Stimulated activated CD8-positive, alpha-beta memory T cell treated with anti-CD3 and anti-CD28 coated beads, Interleukin-4, amount 100 ng/mL, for 4 hours (primary cell): Measurements from ENCODE around the gene UPK2.
"Not testable (repeated sequence)": the region's sequence is repeated elsewhere in the genome, so short reads cannot be mapped to it uniquely, and the experiment has no call there.

ENCODE experiments used
- DNase-seq, 2 donors: peaks; one replicate each; pipeline ENCODE4 v3.0.0-alpha.2; 2020; ENCODE audit warnings: low read depth in 2 of 2, low spot score in 1 of 2

The UPK2 gene

DNA sequence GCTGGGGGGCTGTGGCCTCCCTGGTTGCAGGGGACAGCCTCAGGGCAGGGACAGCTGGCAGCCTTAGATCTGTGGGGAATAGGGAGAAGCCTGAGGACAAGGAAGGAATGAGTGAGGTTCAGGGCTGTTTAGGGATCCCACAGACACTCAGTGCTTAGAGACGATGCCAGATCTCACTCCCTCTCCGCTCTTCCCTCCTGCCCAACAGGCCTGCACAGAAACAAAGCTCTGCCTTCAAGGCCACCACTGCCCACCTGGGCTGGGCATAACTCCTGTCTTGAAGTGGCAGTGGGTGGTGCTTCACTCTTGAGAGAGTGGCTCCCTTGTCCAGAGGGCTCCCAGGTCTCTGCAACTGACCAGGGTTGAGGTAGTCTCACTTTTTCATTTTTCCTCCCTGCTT, 28.7 kb downstream of the UPK2 start:
- DNase-seq: no peak

DNA sequence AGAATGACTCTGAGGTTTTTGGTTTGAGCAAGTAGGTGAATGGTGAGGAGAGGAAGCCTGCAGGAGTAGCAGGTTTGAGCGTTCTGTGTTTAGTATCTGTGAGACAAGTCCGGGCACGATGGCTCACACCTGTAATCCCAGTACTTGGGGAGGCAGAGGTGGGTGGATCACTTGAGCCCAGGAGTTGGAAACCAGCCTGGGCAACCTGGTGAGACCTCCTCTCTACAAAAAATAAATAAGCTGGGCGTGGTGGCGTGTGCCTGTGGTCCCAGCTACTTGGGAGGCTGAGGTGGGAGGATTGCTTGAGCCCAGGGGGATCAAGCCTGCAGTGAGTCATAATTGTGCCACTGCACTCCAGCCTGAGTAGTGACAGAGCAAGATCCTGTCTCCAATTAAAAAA, 32.2 kb downstream of the UPK2 start:
- no peak for DNase-seq

DNA sequence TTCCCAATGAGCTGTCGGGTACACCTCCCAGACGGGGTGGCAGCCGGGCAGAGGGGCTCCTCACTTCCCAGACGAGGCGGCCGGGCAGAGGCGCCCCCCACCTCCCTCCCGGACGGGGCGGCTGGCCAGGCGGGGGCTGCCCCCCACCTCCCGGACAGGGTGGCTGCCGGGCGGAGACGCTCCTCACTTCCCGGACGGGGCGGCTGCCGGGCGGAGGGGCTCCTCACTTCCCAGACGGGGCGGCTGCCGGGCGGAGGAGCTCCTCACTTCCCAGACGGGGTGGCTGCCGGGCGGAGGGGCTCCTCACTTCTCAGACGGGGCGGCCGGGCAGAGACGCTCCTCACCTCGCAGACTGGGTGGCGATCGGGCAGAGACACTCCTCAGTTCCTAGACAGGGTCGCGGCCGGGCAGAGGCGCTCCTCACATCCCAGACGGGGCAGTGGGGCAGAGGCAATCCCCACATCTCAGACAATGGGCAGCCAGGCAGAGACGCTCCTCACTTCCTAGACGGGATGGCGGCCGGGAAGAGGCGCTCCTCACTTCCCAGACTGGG, 35.5 kb downstream of the UPK2 start:
- DNase-seq: not testable (repeated sequence)

DNA sequence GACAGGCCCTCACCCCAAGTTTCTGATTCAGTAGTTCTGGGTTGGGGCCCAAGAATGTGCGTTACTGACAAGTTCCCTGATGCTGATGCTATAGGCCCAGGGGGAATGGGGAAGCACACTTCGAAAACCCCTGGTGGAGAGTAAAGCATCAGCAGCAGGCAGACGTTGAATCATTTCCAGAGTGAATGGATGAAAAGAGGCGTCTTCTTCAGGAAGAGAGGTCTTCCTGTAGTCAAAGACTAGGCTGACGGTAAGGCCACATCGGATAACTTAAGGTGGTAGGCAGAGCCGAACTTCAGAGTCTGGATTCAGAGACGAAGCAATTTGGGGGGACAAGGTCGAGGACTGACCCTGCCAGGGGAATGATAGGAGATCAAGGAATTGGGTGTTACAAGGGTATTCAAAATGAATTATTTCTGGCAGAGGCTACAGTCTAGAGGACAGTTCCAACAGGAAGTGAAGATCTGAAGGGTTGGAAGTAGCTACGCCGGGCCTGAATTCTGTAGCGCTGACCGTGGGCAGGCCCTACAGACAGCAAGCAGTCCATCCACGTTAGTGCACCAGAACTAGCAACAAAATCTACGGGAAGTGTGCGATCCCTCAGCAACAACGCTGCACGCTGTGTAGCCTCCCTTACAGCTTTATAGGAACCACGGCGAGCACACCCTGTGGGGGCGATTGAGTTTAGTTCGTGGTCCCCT, 41.0 kb downstream of the UPK2 start:
- no peak for DNase-seq

DNA sequence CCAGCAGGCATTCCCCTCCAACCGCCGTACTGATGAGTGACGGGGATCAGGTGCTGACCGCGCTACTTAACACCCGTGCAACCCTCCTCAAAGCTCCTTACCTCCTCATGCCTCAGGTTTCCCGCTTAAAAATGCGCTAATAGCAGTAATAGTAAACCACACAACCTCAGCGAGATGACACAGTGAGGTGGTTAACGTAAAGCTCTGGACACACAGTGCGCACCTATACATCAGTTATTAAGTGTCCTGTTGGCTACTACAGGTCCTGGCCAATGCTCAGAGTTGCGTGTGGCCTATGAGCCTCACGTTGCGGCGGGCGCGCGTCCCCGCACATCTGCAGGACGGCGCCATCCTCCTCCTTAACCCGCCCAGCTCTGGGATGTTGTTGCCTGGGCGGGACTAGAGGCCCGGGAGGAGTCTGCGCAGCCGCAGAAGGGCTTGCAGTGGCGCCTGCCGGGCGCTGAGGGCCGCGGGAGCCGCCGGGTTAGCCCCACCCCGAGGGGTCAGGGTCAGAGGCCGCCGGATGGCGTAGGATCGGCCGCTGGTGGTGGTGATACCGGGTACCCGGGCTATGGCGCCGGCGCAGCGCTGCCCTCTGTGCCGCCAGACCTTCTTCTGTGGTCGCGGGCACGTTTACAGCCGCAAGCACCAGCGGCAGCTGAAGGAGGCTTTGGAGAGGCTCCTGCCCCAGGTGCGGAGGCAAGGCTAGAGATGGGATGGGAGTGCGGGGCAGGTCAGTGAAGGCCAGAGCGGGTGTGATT, 41.7 kb downstream of the UPK2 start, which contains the start of gene CENATAC:
TSS of gene CENATAC (plus strand) at position 512 of the 761 bp plus-strand sequence. CDS start at position 572, 60 bp downstream.
- peak; percentile 87 to 89 for DNase-seq

DNA sequence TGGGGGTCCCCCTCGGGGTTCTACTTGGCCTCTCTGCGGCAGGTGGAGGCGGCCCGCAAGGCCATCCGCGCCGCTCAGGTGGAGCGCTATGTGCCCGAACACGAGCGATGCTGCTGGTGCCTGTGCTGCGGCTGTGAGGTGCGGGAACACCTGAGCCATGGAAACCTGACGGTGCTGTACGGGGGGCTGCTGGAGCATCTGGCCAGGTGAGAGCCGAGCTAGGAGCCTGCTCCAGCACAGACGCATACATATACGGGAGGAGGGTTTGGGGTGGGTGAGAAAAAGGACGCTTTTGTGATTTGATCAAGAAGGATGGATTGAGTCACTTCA, 42.3 kb downstream of the UPK2 start:
- no peak for DNase-seq

DNA sequence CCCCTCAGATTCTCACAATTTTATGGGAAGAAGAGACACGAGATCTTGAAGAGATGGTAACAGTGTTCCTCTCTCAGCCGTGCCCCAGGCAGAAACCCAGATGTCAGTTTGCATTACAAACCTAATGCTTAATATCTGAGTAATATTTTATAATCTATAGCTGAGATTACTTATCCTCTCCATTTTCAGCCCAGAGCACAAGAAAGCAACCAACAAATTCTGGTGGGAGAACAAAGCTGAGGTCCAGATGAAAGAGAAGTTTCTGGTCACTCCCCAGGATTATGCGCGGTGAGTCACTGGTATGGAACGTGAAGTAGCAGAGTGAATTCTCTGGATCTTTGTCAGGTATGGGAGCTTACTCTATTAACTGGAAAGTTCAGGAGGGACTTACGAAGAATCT, 42.7 kb downstream of the UPK2 start:
- no peak for DNase-seq

DNA sequence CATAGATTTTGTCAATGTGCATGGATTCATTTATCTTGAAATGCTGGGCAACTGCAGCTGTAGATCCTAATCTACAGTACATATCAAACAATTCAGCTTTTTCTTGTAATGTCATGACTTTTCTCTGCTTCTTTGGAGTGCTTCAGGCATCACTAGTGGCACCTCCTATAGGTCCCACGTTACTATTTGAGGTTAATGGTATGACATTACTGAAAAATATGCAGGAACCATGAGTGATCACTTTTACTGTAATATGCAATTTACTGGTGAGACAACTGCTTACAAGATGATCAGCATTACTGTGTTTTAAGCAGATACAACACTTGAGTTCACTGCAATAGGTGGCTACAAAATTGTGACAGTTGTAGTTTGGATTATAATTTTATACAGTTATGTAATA, 44.8 kb downstream of the UPK2 start:
- DNase-seq: no peak

DNA sequence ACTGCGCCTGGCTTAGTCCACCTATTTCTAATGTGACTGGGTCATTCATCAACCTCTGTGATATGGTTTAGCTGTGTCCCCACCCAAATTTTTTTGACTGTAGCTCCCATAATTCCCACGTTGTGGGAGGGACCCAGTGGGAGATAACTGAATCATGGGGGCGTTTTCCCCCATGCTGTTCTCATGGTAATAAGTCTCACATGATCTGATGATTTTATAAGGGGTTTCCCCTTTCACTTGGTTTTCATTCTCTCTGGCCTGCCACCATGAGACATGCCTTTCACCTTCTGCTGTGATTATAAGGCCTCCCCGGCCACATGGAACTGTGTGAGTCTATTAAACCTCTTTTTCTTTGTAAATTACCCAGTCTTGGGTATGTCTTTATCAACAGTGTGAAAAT, 50.6 kb downstream of the UPK2 start:
- no peak for DNase-seq
